Esophagus squamous epithelium (tissue), 4 donors: ENCODE results near the gene RAPGEF4.

ENCODE experiments used
- POLR2A ChIP-seq, 4 donors: fragments of 450-650 bp; IDR thresholded peaks; one replicate each; pipeline ENCODE4 v1.6.1; 2017; ENCODE audit warnings: antibody characterized with exemption in 4 of 4, mild to moderate bottlenecking in 4 of 4, moderate library complexity in 3 of 4
- TF ChIP-seq, protein P1 (sequence below), 6 experiments: fragments of 450-650 bp in 4 of 6; fragments of 200-600 bp in 2 of 6; sonication (generic) in 2 of 6; IDR thresholded peaks; one replicate each; pipeline ENCODE4 v1.5.1; 2016 to 2019; ENCODE audit warnings: antibody characterized with exemption in 6 of 6, mild to moderate bottlenecking in 4 of 6, moderate library complexity in 4 of 6

DNA sequence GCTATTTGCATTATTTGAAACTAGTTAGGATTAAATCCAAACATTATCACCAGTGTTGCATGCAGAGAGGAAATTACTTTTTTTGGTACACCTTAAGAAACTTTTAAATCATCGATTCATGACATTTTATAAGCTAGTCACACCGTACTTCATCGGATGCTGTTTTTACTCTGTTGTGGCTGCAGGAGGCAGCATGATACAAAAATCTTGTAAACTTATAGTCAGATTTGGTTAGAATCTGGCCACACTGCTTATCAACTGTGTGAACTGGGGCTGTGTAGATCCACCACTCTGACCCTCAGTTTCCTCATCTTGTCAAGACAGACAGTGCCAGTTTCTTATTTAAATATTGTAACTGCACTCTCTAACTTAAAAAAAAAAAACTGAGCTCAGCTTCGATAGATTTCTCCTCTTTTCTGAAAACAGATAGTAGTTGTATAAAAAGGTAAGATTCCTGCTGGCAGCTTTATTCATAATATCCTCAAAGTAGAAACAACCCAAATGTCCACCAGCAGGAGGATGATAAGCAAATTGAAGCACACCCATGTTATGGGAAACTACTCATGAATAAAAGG lies 77.8 kb downstream of the RAPGEF4 start:
- TF ChIP-seq, protein P1, sequence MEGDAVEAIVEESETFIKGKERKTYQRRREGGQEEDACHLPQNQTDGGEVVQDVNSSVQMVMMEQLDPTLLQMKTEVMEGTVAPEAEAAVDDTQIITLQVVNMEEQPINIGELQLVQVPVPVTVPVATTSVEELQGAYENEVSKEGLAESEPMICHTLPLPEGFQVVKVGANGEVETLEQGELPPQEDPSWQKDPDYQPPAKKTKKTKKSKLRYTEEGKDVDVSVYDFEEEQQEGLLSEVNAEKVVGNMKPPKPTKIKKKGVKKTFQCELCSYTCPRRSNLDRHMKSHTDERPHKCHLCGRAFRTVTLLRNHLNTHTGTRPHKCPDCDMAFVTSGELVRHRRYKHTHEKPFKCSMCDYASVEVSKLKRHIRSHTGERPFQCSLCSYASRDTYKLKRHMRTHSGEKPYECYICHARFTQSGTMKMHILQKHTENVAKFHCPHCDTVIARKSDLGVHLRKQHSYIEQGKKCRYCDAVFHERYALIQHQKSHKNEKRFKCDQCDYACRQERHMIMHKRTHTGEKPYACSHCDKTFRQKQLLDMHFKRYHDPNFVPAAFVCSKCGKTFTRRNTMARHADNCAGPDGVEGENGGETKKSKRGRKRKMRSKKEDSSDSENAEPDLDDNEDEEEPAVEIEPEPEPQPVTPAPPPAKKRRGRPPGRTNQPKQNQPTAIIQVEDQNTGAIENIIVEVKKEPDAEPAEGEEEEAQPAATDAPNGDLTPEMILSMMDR (IDR thresholded peaks at IDR 0.05) = peak in 5 of 6 experiments; percentile 22 to 60 (median 36)
- TF ChIP-seq POLR2A (IDR thresholded peaks at IDR 0.05) = no peak
